ENCODE data around the gene MROH9. TPM values are rescaled to one million over a fixed set of nuclear protein-coding genes. Genes with fewer than 3 reads are reported as not detected.
"Not testable (repeated sequence)": the region's sequence is repeated elsewhere in the genome, so short reads cannot be mapped to it uniquely, and the experiment has no call there.

MROH9 gene
- total RNA-seq, result not detected

DNA sequence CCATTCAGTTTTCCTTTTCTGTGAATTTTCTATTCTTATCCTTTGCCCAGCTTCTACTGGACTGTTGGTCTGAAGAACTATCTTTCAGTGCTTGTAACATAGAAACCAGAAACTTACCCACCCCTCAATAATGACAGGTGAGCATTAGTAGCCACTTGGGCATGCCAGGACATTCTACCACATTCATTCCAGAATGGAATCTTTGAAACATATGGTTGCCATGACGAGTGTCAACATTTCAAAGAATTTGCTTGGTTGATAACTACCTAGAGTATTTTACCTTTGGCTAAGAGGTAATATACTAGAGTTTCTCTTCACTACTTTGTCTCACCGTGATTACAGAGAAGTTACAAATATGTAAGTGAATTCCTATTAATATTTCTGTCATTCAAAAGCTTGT, at the start of gene MROH9:
TSS of gene MROH9 (plus strand) at position 304 of the 400 bp plus-strand sequence. CDS start 10,023 bp downstream, outside the sequence.
- Mint-ChIP-seq H3K4me1 (ENCODE audit: low read depth) (no peaks in the 10 kb centered on the region), H3K9me3 (no peaks in the 10 kb centered on the region), H3K36me3 (no peaks in the 10 kb centered on the region), H3K27ac (no peak within 1 kb of the TSS), H3K4me3 (no peak within 1 kb of the TSS), H3K27me3 (peaks cover 6% of the 10 kb centered on the region)
- intact Hi-C loops (cut with micrococcal nuclease), result no loop called here
- POLR2A ChIA-PET, result no interaction called here
- DNase-seq, result no peak
- CTCF ChIA-PET, result no interaction called here

DNA sequence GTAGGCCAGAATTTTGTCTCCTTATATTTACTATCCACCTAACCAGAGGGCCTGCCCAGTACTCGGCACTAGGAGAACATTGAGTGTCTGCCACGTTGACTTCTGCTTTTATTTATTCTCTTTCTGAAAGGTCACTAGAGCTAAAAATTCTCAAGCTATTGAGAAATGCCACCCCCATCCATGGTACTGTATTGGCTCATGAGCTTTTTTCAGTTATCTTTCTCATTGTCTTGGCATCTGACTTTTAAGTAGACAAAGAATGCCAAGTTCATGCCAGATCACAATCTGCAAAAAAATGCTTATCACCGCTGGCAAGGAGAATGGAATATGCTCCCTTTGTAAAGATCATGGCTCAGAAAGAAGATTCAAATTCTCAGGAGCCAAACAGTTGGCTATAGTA, 49.8 kb upstream of the MROH9 start:
- ChIA-PET POLR2A (no interaction called here), CTCF (no interaction called here)
- H3K36me3 Mint-ChIP-seq, result no peaks in the 10 kb centered on the region
- no peak overlapping the region for H3K27ac Mint-ChIP-seq
- no peaks in the 10 kb centered on the region for H3K27me3 Mint-ChIP-seq
- DNase-seq, result no peak
- H3K4me1 Mint-ChIP-seq (ENCODE audit: low read depth), result no peaks in the 10 kb centered on the region
- H3K4me3 Mint-ChIP-seq, result no peak overlapping the region
- intact Hi-C loops (cut with micrococcal nuclease), result no loop called here
- H3K9me3 Mint-ChIP-seq, result no peaks in the 10 kb centered on the region

GRCh38 chr1:170886460-170886859, 48.9 kb upstream of the MROH9 start:
- Mint-ChIP-seq H3K9me3 (no peaks in the 10 kb centered on the region), H3K27ac (no peak overlapping the region), H3K4me1 (ENCODE audit: low read depth) (no peaks in the 10 kb centered on the region), H3K36me3 (no peaks in the 10 kb centered on the region), H3K27me3 (peaks cover 2% of the 10 kb centered on the region), H3K4me3 (no peak overlapping the region)
- intact Hi-C loops (cut with micrococcal nuclease), result no loop called here
- ChIA-PET POLR2A (no interaction called here), CTCF (no interaction called here)
- no peak for DNase-seq

- Mint-ChIP-seq H3K9me3 (no peaks in the 10 kb centered on the region), H3K4me1 (ENCODE audit: low read depth) (no peaks in the 10 kb centered on the region), H3K27ac (no peak overlapping the region), H3K27me3 (peaks cover 6% of the 10 kb centered on the region), H3K4me3 (no peak overlapping the region), H3K36me3 (no peaks in the 10 kb centered on the region)
- POLR2A ChIA-PET, result no interaction called here
- CTCF ChIA-PET, result no interaction called here
- no peak for DNase-seq
- intact Hi-C loops (cut with micrococcal nuclease), result no loop called here
Measured at GRCh38 chr1:170887726-170888125, 47.6 kb upstream of the MROH9 start.

DNA sequence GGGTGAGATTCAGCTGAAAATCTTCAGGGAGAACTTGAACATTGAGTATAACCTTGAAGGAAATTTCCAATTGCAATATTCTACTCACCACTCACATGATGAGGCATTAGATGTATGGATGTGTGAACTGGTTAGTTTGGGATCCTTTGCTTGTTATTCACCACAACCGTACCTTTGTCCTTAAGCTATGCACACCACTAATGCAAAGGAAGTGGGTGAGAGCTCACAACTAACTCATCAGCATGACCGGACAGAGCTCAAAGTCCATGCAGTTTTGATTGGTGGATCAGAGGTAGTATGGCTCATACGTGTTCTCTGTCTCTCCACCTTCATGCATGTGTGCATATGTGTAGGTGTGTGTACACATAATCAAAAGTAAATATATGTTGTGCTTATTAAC, 43.5 kb upstream of the MROH9 start:
- ChIA-PET POLR2A (no interaction called here), CTCF (no interaction called here)
- intact Hi-C loops (cut with micrococcal nuclease), result no loop called here
- Mint-ChIP-seq H3K4me3 (no peak overlapping the region), H3K9me3 (no peaks in the 10 kb centered on the region), H3K27ac (no peak overlapping the region), H3K27me3 (peaks cover 15% of the 10 kb centered on the region), H3K4me1 (ENCODE audit: low read depth) (no peaks in the 10 kb centered on the region), H3K36me3 (no peaks in the 10 kb centered on the region)
- DNase-seq, result no peak

DNA sequence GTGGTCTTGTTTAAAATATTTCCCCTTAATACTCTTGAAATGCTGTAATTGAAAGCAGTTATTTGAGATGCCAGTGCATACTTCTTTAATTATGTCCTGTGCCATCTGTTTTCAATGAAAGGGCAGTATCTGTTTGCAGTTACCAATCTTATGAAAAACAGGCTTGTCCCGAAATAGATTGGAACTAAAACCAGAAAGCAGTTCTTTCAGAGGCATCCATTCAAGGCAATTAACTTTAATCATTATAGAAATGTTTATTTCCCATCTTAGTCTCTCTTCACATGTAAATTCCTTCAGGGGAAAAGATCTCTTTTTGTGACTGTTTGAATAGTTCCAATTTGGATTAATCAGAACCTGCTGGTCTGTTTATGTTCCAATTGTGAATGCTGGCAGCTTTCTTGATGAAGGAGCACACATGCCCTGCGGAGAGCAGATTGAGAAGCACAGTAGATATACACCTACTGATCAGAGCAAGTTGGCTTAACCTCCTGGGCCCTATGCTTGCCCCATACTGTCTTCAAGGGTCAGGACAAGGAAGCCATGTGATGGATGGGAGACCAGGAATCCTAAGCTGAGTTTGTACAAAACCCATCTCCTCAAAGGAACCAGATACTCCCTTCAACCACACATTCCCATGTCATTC, 41.6 kb upstream of the MROH9 start:
- Mint-ChIP-seq H3K27me3 (peaks cover 21% of the 10 kb centered on the region), H3K4me1 (ENCODE audit: low read depth) (no peaks in the 10 kb centered on the region), H3K9me3 (no peaks in the 10 kb centered on the region), H3K36me3 (no peaks in the 10 kb centered on the region), H3K27ac (no peak overlapping the region), H3K4me3 (no peak overlapping the region)
- intact Hi-C loops (cut with micrococcal nuclease), result no loop called here
- ChIA-PET CTCF (no interaction called here), POLR2A (no interaction called here)
- no peak for DNase-seq

DNA sequence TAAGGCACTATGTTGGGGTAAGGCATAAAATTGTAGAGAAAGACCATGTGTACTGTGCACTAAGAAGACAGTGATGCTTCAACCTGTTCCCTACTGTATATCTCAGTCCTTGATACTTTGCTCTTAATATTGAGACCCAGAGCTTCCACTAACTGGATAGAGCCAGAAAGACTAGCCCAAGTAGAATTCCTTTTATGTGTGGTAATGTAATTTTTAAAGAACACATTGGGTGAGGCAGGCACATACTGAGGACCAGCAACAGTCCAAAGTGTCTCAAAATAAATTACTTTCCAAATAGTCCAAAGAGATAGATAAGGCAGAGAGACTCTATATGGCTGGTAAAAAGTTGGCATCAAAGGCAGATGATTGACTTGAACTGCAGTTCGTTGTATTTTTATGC, 31.4 kb upstream of the MROH9 start:
- no peaks in the 10 kb centered on the region for H3K36me3 Mint-ChIP-seq
- ChIA-PET CTCF (no interaction called here), POLR2A (no interaction called here)
- no peaks in the 10 kb centered on the region for H3K9me3 Mint-ChIP-seq
- DNase-seq, result no peak
- H3K27me3 Mint-ChIP-seq, result peaks cover 2% of the 10 kb centered on the region
- intact Hi-C loops (cut with micrococcal nuclease), result no loop called here
- H3K4me1 Mint-ChIP-seq (ENCODE audit: low read depth), result no peaks in the 10 kb centered on the region
- no peak overlapping the region for H3K4me3 Mint-ChIP-seq
- no peak overlapping the region for H3K27ac Mint-ChIP-seq

- ChIA-PET CTCF (interaction anchor here (0.8 kb wide), 1 partner anchor 21 kb away, joined by 4 read pairs; no protein-coding TSS in a partner anchor), POLR2A (no interaction called here)
- Mint-ChIP-seq H3K27ac (no peak overlapping the region), H3K9me3 (no peaks in the 10 kb centered on the region), H3K36me3 (no peaks in the 10 kb centered on the region), H3K27me3 (no peaks in the 10 kb centered on the region), H3K4me3 (no peak overlapping the region), H3K4me1 (ENCODE audit: low read depth) (no peaks in the 10 kb centered on the region)
- DNase-seq, result no peak
- intact Hi-C loops (cut with micrococcal nuclease), result no loop called here
Measured at GRCh38 chr1:170908942-170909341, 26.4 kb upstream of the MROH9 start.

GRCh38 chr1:170910273-170910672, 25.1 kb upstream of the MROH9 start:
- ChIA-PET CTCF (no interaction called here), POLR2A (no interaction called here)
- Mint-ChIP-seq H3K9me3 (no peaks in the 10 kb centered on the region), H3K27me3 (peaks cover 3% of the 10 kb centered on the region), H3K4me3 (no peak overlapping the region), H3K27ac (no peak overlapping the region), H3K36me3 (no peaks in the 10 kb centered on the region), H3K4me1 (ENCODE audit: low read depth) (no peaks in the 10 kb centered on the region)
- no peak for DNase-seq
- intact Hi-C loops (cut with micrococcal nuclease), result no loop called here

DNA sequence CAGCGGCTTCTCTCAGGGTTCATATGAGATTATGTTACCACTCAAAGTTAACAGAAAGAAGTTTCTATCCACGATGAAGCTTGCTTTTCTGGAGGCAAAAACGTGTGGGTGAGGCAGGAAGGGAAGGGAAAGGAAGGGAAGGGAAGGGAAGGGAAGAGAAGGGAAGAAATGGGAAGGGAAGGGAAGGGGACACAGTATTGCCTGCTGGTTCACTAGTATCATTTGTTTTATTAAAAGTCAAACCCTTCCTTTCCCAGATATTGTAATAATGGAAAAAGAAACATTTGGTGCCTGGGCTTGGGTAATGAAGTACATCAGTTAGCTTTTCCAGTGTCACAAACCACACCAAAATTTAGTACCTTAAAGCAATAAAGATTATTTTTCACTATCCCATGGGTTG, 18.0 kb upstream of the MROH9 start:
- no peak for DNase-seq
- peaks cover 16% of the 10 kb centered on the region for H3K27me3 Mint-ChIP-seq
- ChIA-PET POLR2A (no interaction called here), CTCF (no interaction called here)
- intact Hi-C loops (cut with micrococcal nuclease), result no loop called here
- H3K9me3 Mint-ChIP-seq, result peaks cover 23% of the 10 kb centered on the region
- no peak overlapping the region for H3K27ac Mint-ChIP-seq
- H3K4me1 Mint-ChIP-seq (ENCODE audit: low read depth), result no peaks in the 10 kb centered on the region
- peaks cover 2% of the 10 kb centered on the region for H3K36me3 Mint-ChIP-seq
- no peak overlapping the region for H3K4me3 Mint-ChIP-seq

- H3K4me3 Mint-ChIP-seq; DNase-seq; H3K27ac Mint-ChIP-seq; H3K27me3 Mint-ChIP-seq; H3K36me3 Mint-ChIP-seq; intact Hi-C loops (cut with micrococcal nuclease); POLR2A ChIA-PET; CTCF ChIA-PET; H3K4me1 Mint-ChIP-seq (ENCODE audit: low read depth): not testable (repeated sequence)
- peaks cover 23% of the 10 kb centered on the region for H3K9me3 Mint-ChIP-seq
Measured at GRCh38 chr1:170924656-170925055, 10.7 kb upstream of the MROH9 start.

GRCh38 chr1:170927955-170928840, 7.1 kb upstream of the MROH9 start:
- ChIA-PET CTCF (interaction anchor here (0.8 to 1.8 kb wide), 5 partner anchors 15 to 999 kb away, joined by 3 to 7 read pairs (median 4); no protein-coding TSS in a partner anchor), POLR2A (no interaction called here)
- no peaks in the 10 kb centered on the region for H3K9me3 Mint-ChIP-seq

GRCh38 chr1:170929412-170929834, 5.9 kb upstream of the MROH9 start:
- Mint-ChIP-seq H3K36me3 (no peaks in the 10 kb centered on the region), H3K9me3 (no peaks in the 10 kb centered on the region), H3K4me3 (no peak overlapping the region), H3K4me1 (ENCODE audit: low read depth) (peaks cover 2% of the 10 kb centered on the region), H3K27ac (no peak overlapping the region), H3K27me3 (peaks cover 3% of the 10 kb centered on the region)
- no peak for DNase-seq
- CTCF ChIA-PET, result interaction anchor here (0.7 to 3.9 kb wide), 15 partner anchors 8 to 1007 kb away, joined by 3 to 38 read pairs (median 4); partner anchors contain the start of gene FMO4
- intact Hi-C loops (cut with micrococcal nuclease), result loop anchor here (1.0 kb wide), 1 partner anchor 1000 kb away; no protein-coding TSS in a partner anchor
- POLR2A ChIA-PET, result no interaction called here

More at GRCh38 chr1:170927955-170928840, 7.1 kb upstream of the MROH9 start:
- no peaks in the 10 kb centered on the region for H3K36me3 Mint-ChIP-seq
- peaks cover 2% of the 10 kb centered on the region for H3K4me1 Mint-ChIP-seq (ENCODE audit: low read depth)
- no peak for DNase-seq
- intact Hi-C loops (cut with micrococcal nuclease), result no loop called here
- no peak overlapping the region for H3K27ac Mint-ChIP-seq
- H3K27me3 Mint-ChIP-seq, result peaks cover 1% of the 10 kb centered on the region
- H3K4me3 Mint-ChIP-seq, result no peak overlapping the region
